GM21367 (cell line): ENCODE measurements around the gene LMX1B.

Source experiments
- ATAC-seq: cut with Tn5 transposase; IDR thresholded peaks from one replicate; pipeline ENCODE4 v1.9.1; 2021; ENCODE audit not compliant: unreplicated experiment

LMX1B gene

DNA sequence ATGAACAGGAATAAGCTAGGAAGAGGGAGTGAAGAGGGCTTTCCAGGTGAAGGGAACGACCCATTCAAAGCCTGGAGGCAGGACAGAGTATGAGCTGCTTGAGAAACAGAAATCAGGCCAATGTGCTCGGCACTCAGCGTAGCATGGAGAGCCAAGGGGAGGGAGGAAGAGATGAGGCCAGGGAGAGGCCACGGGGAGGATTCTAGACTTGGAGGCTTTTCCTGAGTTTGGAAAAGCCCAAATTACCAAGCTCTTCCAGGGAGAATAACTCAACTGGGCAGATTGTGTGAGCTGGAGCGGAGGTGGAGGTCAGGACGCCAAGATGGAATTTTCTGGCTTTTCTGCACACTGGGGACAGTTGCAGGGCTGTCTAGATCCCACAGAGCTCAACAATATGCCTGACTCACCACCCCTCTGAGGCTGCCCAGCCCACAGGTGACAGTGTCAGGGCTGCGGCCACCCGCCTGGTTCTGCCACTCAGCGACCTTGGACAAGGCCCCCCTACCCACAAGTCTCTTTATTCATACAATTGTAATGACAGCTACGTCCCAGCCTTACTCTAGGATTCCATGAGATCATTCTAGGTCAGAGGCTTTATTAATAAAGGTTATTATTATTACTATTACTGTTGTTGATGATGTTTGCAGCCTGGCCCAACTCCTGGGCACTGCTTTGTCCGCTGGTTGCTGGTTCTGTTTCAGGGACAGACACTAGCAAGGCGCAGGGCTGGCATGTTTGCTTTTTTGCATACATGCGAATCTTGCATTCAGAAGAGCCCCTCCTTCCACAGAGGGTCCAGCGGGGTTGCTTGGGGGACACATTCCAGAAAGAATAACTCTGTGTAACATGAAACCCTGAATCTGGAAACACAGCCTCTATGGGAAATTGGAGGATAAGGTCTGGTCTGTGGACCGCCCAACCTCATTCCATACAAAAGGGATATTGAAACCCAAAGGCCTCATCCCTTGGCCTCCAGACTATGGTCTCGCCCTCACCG is 9.4 kb upstream of the LMX1B start:
- ATAC-seq: no peak

GRCh38 chr9:126605792-126606482 is 7.8 kb upstream of the LMX1B start:
- ATAC-seq: no peak

GRCh38 chr9:126606483-126606870 is 7.3 kb upstream of the LMX1B start:
- no peak for ATAC-seq

DNA sequence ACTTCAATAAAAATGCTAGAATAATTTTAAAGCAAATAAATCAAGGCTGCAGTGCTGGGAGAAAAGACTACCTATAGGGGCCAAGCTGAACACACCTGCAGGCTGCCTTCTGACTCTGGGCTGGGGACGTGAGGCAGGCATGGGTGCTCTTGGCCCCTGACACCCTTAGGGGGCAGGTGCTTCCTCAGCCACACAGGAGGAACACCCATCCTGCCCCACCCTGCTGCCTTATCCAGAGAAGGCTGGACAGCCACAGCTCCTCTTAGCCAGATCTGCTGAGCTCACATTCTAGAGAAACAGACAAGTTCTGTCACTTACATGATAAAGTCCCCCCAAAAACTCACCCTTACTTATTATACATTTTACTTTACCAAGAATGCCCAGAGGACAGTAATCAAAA is 6.6 kb upstream of the LMX1B start:
- no peak for ATAC-seq

- ATAC-seq: no peak
Observed at GRCh38 chr9:126607731-126608130, 6.0 kb upstream of the LMX1B start.

DNA sequence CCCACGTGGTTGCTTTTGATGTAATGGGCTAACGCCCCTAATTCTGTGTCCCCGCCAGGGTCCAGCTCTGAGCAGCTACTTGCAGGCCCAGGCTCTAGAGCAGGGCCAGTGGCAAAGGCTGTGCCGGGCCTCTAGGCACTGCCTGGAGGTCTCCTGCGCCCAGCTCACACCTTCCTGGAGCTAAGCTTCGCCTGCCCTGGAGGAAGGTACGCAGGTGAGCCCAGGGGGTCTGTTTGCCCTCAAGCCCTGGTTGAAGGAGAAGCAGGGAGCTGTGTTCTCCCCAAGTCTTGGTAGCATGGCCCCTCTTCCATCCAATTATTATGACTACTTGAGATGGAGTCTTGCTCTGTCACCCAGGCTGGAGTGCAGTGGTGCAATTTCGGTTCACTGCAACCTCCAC is 5.2 kb upstream of the LMX1B start:
- ATAC-seq: no peak

DNA sequence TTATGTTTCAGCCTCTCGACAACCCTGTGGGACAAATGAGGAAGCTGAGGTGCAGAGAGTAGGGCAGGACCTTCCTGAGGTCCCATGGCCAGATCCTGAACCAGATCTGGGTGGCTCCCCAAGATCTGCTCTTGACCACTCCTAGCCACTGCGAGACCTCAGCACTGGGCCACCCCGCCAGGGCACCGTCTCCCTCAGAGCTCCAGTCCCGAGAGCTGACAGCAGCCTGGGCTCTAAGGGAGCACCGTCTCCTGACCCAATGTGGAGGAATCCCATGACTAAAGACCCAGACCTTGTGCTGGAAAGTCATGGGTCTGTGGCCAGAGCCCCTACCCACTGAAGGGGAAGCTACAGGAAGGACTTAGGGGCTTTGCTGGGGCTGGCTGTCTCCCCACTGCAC is 4.5 kb upstream of the LMX1B start:
- ATAC-seq: no peak

- ATAC-seq: no peak
Observed at GRCh38 chr9:126609711-126610388, 3.9 kb upstream of the LMX1B start.

- ATAC-seq: no peak
Observed at GRCh38 chr9:126611193-126611591, 2.5 kb upstream of the LMX1B start.

- no peak for ATAC-seq
Observed at GRCh38 chr9:126611592-126612325, 2.0 kb upstream of the LMX1B start.

DNA sequence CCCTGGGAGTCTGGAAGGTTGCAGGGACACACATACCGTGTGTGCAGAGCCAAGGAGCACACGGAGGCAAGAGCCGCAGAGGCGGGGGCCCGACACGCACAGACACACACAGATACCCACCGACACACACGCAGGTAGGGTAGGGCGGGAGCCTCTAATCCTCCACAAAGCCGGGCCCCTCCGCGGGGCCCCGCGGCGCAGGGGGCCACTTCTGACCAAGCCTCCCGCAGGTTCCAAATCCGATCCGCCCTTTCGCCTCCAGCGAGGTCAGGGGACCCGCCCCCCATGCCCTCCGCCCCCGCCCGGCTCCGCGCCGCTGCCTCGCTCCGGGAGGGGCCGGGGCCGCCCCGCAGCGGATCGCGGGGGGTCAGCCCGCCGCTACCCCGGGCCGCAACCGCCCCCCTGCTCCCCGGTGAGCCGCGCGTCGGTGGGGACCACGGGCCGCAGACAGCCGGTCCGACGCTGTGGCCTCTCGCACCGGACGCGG is 1.4 kb upstream of the LMX1B start:
- no peak for ATAC-seq

DNA sequence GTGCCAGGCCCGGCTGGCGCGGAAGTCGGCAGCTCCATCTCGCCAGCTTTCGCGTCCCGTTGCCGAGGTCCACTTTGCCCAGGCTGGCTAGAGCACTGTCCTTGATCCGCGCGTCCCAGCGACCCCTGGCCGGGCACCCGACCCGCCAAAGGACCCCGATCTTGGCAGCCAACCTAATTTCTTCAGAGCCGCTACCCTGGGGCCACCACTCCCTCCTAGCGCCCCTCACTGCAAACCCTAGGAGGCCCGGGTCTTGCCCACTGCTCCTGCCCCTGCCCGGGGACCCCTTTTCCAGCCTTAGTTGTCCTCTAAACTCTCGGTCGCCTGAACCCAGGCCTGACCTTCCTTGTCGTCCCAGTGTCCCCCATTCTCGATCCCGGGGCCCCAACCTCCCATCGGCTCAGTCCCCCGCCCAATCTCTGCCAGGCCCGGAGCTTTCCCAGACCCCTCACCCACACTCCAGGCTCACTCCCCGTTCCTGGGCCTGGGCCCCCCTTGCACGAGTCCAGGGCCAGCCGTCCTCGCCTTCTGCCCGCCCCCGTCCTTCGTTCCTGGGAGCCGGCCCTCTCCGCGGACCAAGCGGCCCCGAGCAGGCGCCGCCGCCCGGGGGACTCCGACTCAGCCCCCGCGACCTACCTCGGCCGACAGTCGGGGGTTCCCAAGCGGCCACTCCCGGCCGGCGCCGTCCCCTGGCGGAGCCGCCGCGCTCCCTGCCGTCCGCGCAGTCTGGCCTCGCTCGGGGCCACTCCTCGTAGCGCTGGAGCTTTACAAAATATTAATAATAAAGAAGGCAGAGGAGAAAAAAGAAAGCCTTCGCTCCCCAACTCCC is 701 bp upstream of the LMX1B start:
- no peak for ATAC-seq

DNA sequence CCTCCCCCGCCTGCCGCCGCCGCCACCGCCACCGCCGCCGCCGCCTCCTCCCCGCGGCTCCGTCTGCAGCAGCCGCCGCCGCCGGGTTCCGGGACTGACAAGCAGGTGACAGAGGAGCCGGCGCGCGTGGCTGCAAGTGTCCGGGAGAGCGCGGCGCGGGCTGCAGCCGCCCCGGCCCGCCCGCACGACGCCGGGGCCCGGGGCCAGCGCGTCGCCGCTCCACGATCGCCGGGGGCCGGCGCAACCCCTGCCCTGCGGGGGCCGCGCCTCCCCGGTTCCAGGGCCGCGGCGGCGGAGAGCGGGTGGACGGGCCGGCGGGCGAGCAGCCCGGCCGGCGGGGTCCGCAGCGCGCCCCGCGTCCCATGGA is 343 bp downstream of the LMX1B start:
- no peak for ATAC-seq

DNA sequence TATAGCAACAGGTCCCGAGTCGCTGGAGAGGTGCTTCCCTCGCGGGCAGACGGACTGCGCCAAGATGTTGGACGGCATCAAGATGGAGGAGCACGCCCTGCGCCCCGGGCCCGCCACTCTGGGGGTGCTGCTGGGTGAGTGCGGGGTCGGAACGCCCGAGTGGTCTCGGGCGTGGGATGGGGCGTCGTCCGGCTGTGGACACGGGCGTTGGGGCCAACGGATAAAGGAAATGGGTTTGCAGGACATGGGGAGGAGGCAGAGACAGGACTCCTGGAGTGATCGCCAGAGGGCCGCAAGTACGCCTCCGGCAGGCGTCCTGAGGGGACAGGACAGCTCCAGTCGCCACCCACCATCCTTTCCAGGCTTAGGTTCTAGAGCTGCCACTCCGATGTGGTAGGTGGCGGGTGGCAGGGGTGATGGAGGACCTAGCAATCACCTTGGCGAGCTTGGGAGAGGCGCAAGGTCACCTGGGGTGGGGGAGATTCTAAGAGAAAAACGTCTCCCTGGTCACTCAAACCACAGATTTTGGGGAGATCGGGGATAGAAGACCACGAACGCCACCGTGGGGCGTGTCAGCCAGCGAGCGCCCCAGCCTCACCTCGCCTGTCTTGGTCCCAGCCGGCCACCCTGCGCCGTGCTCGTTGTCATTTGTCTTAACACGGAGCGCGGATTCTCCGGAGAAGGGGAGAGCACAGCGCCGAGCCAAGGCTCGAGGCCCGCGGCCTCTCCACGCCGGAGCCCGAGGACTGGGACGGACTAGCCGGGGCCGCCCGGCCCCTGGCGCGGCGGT is 922 bp downstream of the LMX1B start:
- ATAC-seq: no peak

DNA sequence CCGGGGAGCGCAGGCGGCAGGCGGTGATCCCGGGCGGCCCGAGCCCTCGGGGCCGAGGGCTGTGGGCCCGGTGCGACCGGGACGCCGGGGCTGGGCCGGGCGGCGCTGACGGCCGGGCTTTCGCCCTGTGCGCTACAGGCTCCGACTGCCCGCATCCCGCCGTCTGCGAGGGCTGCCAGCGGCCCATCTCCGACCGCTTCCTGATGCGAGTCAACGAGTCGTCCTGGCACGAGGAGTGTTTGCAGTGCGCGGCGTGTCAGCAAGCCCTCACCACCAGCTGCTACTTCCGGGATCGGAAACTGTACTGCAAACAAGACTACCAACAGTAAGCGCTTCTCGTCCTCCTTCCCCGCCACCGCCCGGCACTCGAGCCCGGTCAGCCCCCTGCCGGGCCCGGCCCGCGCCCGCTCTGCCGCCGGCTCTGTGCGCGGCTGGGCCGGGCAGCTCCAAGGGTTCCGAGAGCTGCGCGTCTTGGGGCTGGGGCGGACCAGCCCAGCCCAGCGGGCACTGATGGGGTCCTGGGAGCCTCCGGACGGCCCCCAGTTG is 1.6 kb downstream of the LMX1B start:
- ATAC-seq: no peak

- ATAC-seq: no peak
Observed at GRCh38 chr9:126615791-126616447, 2.2 kb downstream of the LMX1B start.

DNA sequence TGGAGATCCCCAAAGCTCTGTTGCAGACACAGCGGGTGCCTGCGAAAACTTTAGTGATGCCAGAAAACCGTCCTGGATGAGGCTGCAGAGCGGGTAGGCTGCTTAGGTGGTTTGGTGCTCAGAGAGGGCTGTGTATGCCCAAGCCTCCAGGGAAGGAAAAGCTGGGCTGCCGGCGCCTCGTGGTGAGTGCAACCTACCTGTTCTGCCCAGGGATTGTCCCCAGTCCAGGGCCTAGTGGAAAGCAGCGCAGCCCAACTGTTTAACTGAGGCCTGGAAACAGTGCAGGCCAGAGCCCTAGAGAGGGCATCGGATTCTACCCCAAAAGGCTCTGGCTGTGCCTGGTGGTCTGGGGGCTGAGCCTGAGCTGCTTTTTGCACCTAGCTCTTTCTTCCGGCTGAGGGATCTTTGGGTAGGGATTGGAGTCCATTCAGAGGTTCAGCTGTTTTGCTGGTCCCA is 2.8 kb downstream of the LMX1B start:
- no peak for ATAC-seq
